IMR-90 (cell line): ENCODE measurements around the gene SRMS. TPM values are rescaled to one million over a fixed set of nuclear protein-coding genes. Genes with fewer than 3 reads are reported as not detected.

Experiments
- ATAC-seq: fragments of 200-7000 bp; cut with Tn5 transposase; 2 replicates; pipeline ENCODE4 v1.9.1; 2020; ENCODE audit warnings: low read depth, mild to moderate bottlenecking, moderate library complexity
- Bru-seq: library from RNA; stranded (reverse); fragments of 400-500 nt; gene quantifications from one replicate; lab custom pipeline; 2021; lab: Mats Ljungman, UMichigan
- BruChase-seq, 2 experiments: library from RNA; stranded (reverse); fragments of 400-500 nt; gene quantifications; one replicate each; lab custom pipeline; 2021; lab: Mats Ljungman, UMichigan
- BruUV-seq: library from RNA; stranded (reverse); fragments of 400-500 nt; replicated peaks from 2 replicates; lab custom pipeline; 2021; lab: Mats Ljungman, UMichigan
- CTCF ChIA-PET: fragments of 300-600 bp; formaldehyde crosslinking; extraction: SDS; loops from one replicate; lab custom pipeline; 2021; ENCODE audit warnings: antibody characterized with exemption; lab: Yijun Ruan, JAX
- POLR2A ChIA-PET: fragments of 300-600 bp; sonication (Branson Sonifier 250); formaldehyde crosslinking; loops from one replicate; lab custom pipeline; 2022; ENCODE audit warnings: antibody characterized with exemption; ENCODE audit not compliant: unreplicated experiment; lab: Charles Lee
- DNase-seq: peaks from one replicate; pipeline ENCODE4 v3.0.0; 2013
- H2AFZ ChIP-seq: replicated peaks from 2 replicates; pipeline ENCODE3; 2013; ENCODE audit warnings: low read length, mild to moderate bottlenecking; ENCODE audit not compliant: poor library complexity
- H2AK5ac ChIP-seq: 2 replicates; pipeline ENCODE4 v1.6.1; 2013; ENCODE audit warnings: low read depth, low read length, inconsistent platforms
- H2AK9ac ChIP-seq: replicated peaks from 2 replicates; pipeline ENCODE3; 2013; ENCODE audit warnings: mild to moderate bottlenecking, low read depth, low read length, moderate library complexity; ENCODE audit not compliant: poor library complexity
- H2BK120ac ChIP-seq: 2 replicates; pipeline ENCODE4 v1.6.1; 2013; ENCODE audit warnings: low read depth, low read length, inconsistent platforms
- H2BK15ac ChIP-seq: 3 replicates; pipeline ENCODE4 v1.6.1; 2013; ENCODE audit warnings: low read depth, low read length, inconsistent platforms
- H2BK20ac ChIP-seq: 2 replicates; pipeline ENCODE4 v1.6.1; 2013; ENCODE audit warnings: low read depth, mild to moderate bottlenecking, inconsistent platforms, low read length, moderate library complexity
- H2BK5ac ChIP-seq: 2 replicates; pipeline ENCODE4 v1.6.1; 2013; ENCODE audit warnings: mild to moderate bottlenecking, low read depth, low read length, inconsistent platforms; ENCODE audit not compliant: poor library complexity, severe bottlenecking
- H3K14ac ChIP-seq: replicated peaks from 2 replicates; pipeline ENCODE4 v1.6.1; 2013; ENCODE audit warnings: low read depth, low read length, inconsistent platforms
- H3K18ac ChIP-seq: 2 replicates; pipeline ENCODE4 v1.6.1; 2013; ENCODE audit warnings: low read depth, low read length, control low read depth
- H3K23ac ChIP-seq: 2 replicates; pipeline ENCODE4 v1.6.1; 2013; ENCODE audit warnings: low read depth, low read length, inconsistent platforms
- H3K27ac ChIP-seq: 2 replicates; pipeline ENCODE4 v1.5.1; 2013; ENCODE audit warnings: mild to moderate bottlenecking, control low read depth, low read length; ENCODE audit not compliant: insufficient read depth
- H3K27me3 ChIP-seq: 2 replicates; pipeline ENCODE4 v1.6.1; 2013; ENCODE audit warnings: low read length; ENCODE audit not compliant: control insufficient read depth, insufficient read depth
- H3K36me3 ChIP-seq: 2 replicates; pipeline ENCODE4 v1.6.1; 2013; ENCODE audit warnings: low read length, mixed read lengths; ENCODE audit not compliant: control insufficient read depth, insufficient read depth
- H3K4ac ChIP-seq: 2 replicates; pipeline ENCODE4 v1.6.1; 2013; ENCODE audit warnings: low read depth, low read length, inconsistent platforms
- H3K4me1 ChIP-seq: 2 replicates; pipeline ENCODE4 v1.6.1; 2013; ENCODE audit warnings: low read length, mixed read lengths; ENCODE audit not compliant: control insufficient read depth, insufficient read depth
- H3K4me2 ChIP-seq: 2 replicates; pipeline ENCODE4 v1.6.1; 2013; ENCODE audit warnings: low read depth, mild to moderate bottlenecking, control low read depth, low read length, moderate library complexity
- H3K4me3 ChIP-seq: 2 replicates; pipeline ENCODE4 v1.5.1; 2013; ENCODE audit warnings: low read depth, mild to moderate bottlenecking, control low read depth, low read length, moderate library complexity; ENCODE audit not compliant: insufficient read depth
- H3K56ac ChIP-seq: 2 replicates; pipeline ENCODE4 v1.6.1; 2013; ENCODE audit warnings: low read length, inconsistent platforms; ENCODE audit not compliant: insufficient read depth; ENCODE audit errors: extremely low read depth
- H3K79me1 ChIP-seq, 2 experiments: 2 replicates each; pipeline ENCODE4 v1.6.1; 2013; ENCODE audit warnings: low read length in 2 of 2, inconsistent platforms in 1 of 2, low read depth in 1 of 2
- H3K9ac ChIP-seq: 2 replicates; pipeline ENCODE4 v1.6.1; 2013; ENCODE audit warnings: low read depth, low read length, control low read depth
- H3K9me1 ChIP-seq: 2 replicates; pipeline ENCODE4 v1.6.1; 2013; ENCODE audit warnings: low read length, inconsistent platforms; ENCODE audit not compliant: insufficient read depth
- H3K9me3 ChIP-seq: 2 replicates; pipeline ENCODE4 v1.6.1; 2013; ENCODE audit warnings: low read length; ENCODE audit not compliant: control insufficient read depth, insufficient read depth
- H4K20me1 ChIP-seq: 2 replicates; pipeline ENCODE4 v1.6.1; 2013; ENCODE audit warnings: low read length, inconsistent platforms; ENCODE audit not compliant: insufficient read depth
- H4K5ac ChIP-seq: 2 replicates; pipeline ENCODE4 v1.6.1; 2013; ENCODE audit warnings: mild to moderate bottlenecking, low read depth, low read length, control low read depth
- H4K8ac ChIP-seq, 2 experiments: 2 replicates each; pipeline ENCODE4 v1.6.1; 2013; ENCODE audit warnings: low read depth in 2 of 2, low read length in 2 of 2, control low read depth in 1 of 2, inconsistent platforms in 1 of 2
- H4K91ac ChIP-seq: 2 replicates; pipeline ENCODE4 v1.6.1; 2013; ENCODE audit warnings: low read depth, low read length, inconsistent platforms; ENCODE audit not compliant: insufficient read depth
- CHD1 ChIP-seq: IDR thresholded peaks from 2 replicates; pipeline ENCODE4 v1.6.1; 2012; ENCODE audit warnings: low read depth, low read length, improper control_type of control experiment
- MAZ ChIP-seq: IDR thresholded peaks from 2 replicates; pipeline ENCODE4 v1.6.1; 2012; ENCODE audit warnings: low read depth, mild to moderate bottlenecking, low read length, improper control_type of control experiment, moderate library complexity, borderline replicate concordance
- MXI1 ChIP-seq: IDR thresholded peaks from 2 replicates; pipeline ENCODE4 v1.6.1; 2012; ENCODE audit warnings: low read depth, mild to moderate bottlenecking, low read length, moderate library complexity, borderline replicate concordance
- RCOR1 ChIP-seq: IDR thresholded peaks from 2 replicates; pipeline ENCODE4 v1.6.1; 2012; ENCODE audit warnings: mild to moderate bottlenecking, low read length, improper control_type of control experiment; ENCODE audit not compliant: insufficient replicate concordance
- SMC3 ChIP-seq: fragments of 150-350 bp; IDR thresholded peaks from 2 replicates; pipeline ENCODE4 v1.6.1; 2016; ENCODE audit warnings: low read depth, mild to moderate bottlenecking, antibody characterized with exemption, low read length, moderate library complexity
- WGBS, 2 experiments: methylation state at CpG; one replicate each; pipeline versions ENCODE4 v1.1.5 to v1.1.7; 2013; ENCODE audit warnings: missing lambda C conversion rate in 2 of 2; ENCODE audit not compliant: insufficient read length in 1 of 2; ENCODE audit errors: extremely low coverage in 2 of 2; 5-methylcytosine and 5-hydroxymethylcytosine counted together
- dilution Hi-C: fragments of 300-500 bp; cut with HindIII; formaldehyde crosslinking; loops from one replicate; pipeline ENCODE4 v1.14.3; 2018; ENCODE audit warnings: low sequenced_read_pairs; ENCODE audit not compliant: unreplicated experiment
- in situ Hi-C: fragments of 300-500 bp; cut with MboI; formaldehyde crosslinking; loops from 3 replicates; pipeline ENCODE4 v1.14.3; 2019; ENCODE audit warnings: low sequenced_read_pairs, inconsistent platforms, mixed read lengths
- intact Hi-C: fragments of 100-400 bp; cut with micrococcal nuclease; formaldehyde crosslinking; loops from 2 replicates; pipeline ENCODE4 v1.10.0; 2022
- long read RNA-seq: library from polyadenylated mRNA; unstranded; transcript quantifications from one replicate; pipeline ENCODE4 v2.0.0, GENCODE V29; 2021; ENCODE audit not compliant: unreplicated experiment
- polyA plus RNA-seq, 3 experiments: library from polyadenylated mRNA; depleted of rRNA; stranded (reverse); fragments of >200 nt; gene quantifications; 2 replicates each; pipeline ENCODE4 v1.2.3, GENCODE V29; 2012; ENCODE audit warnings: low replicate concordance in 1 of 3
- total RNA-seq: library from RNA; depleted of rRNA; stranded (reverse); fragments of >200 nt; gene quantifications from 2 replicates; pipeline ENCODE4 v1.2.3, GENCODE V29; 2012; rRNA removed

SRMS gene
- total RNA-seq (not detected in 2 replicates), polyA plus RNA-seq (2012; rRNA removed) (not detected in 2 replicates), Bru-seq, nascent RNA (percentile 10 among the genes with signal in this experiment), BruChase-seq, experiment 1, labeled RNA remaining after a 6-hour chase (percentile 16 among the genes with signal in this experiment), BruChase-seq, experiment 2, labeled RNA remaining after a 2-hour chase (percentile 14 among the genes with signal in this experiment)
- polyA plus RNA-seq (2012; cell fraction: cytosol; rRNA removed) = not detected in 2 replicates
- polyA plus RNA-seq (2012; cell fraction: nucleus; rRNA removed; ENCODE audit: low replicate concordance) = not detected in 2 replicates
- long read RNA-seq = 0 reads

- Histone ChIP-seq H3K18ac (no peak within 1 kb of the TSS), H4K91ac (no peak within 1 kb of the TSS), H2BK5ac (no peak within 1 kb of the TSS), H4K20me1 (no peaks in the 10 kb centered on the region), H4K8ac (no peak within 1 kb of the TSS), H3K27ac (no peak within 1 kb of the TSS), H2BK15ac (no peak within 1 kb of the TSS), H2AK9ac (no peak within 1 kb of the TSS), H4K5ac (no peak within 1 kb of the TSS), H2BK20ac (no peak within 1 kb of the TSS), H3K27me3 (peaks cover 40% of the 10 kb centered on the region), H2AFZ (no peak within 1 kb of the TSS), H3K36me3 (no peaks in the 10 kb centered on the region), H3K4ac (no peak within 1 kb of the TSS), H3K4me1 (no peaks in the 10 kb centered on the region), H3K9me1 (no peaks in the 10 kb centered on the region), H3K9me3 (no peaks in the 10 kb centered on the region), H3K56ac (no peak within 1 kb of the TSS), H3K14ac (no peak within 1 kb of the TSS), H3K4me2 (no peak within 1 kb of the TSS), H3K79me1 (no peaks in the 10 kb centered on the region), H3K23ac (no peak within 1 kb of the TSS), H3K4me3 (no peak within 1 kb of the TSS), H3K9ac (no peak within 1 kb of the TSS), H2BK120ac (no peak within 1 kb of the TSS), H2AK5ac (no peak within 1 kb of the TSS)
- intact Hi-C loops = no loop called here
- in situ Hi-C loops = no loop called here
- ChIA-PET CTCF (no interaction called here), POLR2A (no interaction called here)
- no peak for DNase-seq
- ATAC-seq = no peak
- 51% methylated on average over 15 of the region's 35 CpGs; no CpG with 5 or more reads in 1 of the 2 experiments for WGBS, 2 experiments
- TF ChIP-seq SMC3 (no peak), CHD1 (no peak), RCOR1 (no peak), MAZ (no peak), MXI1 (no peak)
- no TSS peak for BruUV-seq
- dilution Hi-C loops = no loop called here
Measured at GRCh38 chr20:63547725-63548480, at the start of gene SRMS. TSS of gene SRMS (minus strand) at chr20:63547749. CDS start at chr20:63547463, 286 bp downstream.
